ENCODE results near the gene MACC1.

- TF ChIP-seq CTCF (IDR thresholded peaks at IDR 0.05), result no peak
- TF ChIP-seq EP300 (IDR thresholded peaks at IDR 0.05), result no peak
- no peak for TF ChIP-seq POLR2A (IDR thresholded peaks at IDR 0.05)
Observed at GRCh38 chr7:20193873-20194272, 23.3 kb downstream of the MACC1 start.

Data from tibial nerve (tissue), 4 donors.